ENCODE data around the gene CDR2L. TPM values are rescaled to one million over a fixed set of nuclear protein-coding genes. Genes with fewer than 3 reads are reported as not detected.

The CDR2L gene
- total RNA-seq, 1 donor from 2014 or later, result 1.8 TPM

- no peaks in the 10 kb centered on the region for H3K9me3 Mint-ChIP-seq
- no peak overlapping the region for H3K27ac Mint-ChIP-seq
- no peaks in the 10 kb centered on the region for H3K4me1 Mint-ChIP-seq
- no peaks in the 10 kb centered on the region for H3K36me3 Mint-ChIP-seq (ENCODE audit: low read depth)
- DNase-seq, result no peak
- peaks cover 5% of the 10 kb centered on the region for H3K27me3 Mint-ChIP-seq
- H3K4me3 Mint-ChIP-seq, result no peak overlapping the region
- intact Hi-C loops (cut with micrococcal nuclease), result no loop called here
Observed at GRCh38 chr17:74952431-74953133, 34.9 kb upstream of the CDR2L start.

DNA sequence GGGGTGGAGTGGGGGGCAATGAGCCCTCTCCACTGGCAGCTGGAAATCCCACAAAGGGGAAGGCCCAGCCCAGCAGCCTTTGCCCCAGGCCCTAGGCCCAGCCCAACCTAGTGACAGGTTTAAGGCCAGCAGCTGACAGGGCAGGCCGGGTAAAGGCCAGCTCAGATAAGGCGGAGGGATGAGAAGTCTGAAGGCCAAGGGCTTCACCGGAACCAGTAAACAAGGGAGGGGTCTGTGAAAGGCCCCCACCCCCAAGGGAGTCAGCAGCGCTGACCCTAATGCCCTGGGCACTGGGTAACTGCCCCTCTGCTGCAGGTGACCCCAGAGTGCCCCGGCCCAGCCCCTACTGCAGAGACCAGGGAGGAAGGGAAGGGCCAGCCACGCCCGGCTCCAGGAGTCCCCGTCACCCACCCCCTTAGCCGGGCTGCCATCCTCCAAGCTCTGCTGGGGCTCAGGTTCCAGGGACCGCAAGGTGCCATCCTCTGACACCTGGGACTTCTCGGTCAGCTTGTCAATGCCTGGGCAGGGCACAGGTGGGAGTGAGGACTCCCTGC is 34.2 kb upstream of the CDR2L start:
- Mint-ChIP-seq H3K4me1 (no peaks in the 10 kb centered on the region), H3K9me3 (no peaks in the 10 kb centered on the region), H3K27ac (no peak overlapping the region), H3K27me3 (peaks cover 6% of the 10 kb centered on the region), H3K36me3 (ENCODE audit: low read depth) (no peaks in the 10 kb centered on the region), H3K4me3 (no peak overlapping the region)
- DNase-seq, result no peak
- intact Hi-C loops (cut with micrococcal nuclease), result no loop called here

DNA sequence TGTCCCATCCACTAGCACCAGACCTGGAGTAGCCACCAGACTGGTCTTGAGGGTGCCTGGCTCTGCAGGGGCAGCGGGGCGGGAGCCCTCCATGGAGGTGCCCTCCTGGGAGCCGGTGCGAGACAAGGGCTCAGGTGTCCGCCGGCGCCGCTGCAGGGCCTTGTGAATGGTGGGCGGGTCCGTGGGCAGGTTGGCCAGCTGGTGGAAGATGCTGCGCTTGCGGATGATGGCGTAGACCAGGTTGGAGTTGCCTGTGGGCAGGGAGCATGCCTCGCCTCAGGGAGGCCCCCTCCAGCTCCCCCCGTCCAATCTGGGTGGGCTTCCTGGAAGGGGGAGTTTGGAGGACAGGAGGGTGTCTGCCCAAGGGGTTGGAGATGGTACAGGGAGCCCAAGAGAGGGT is 33.3 kb upstream of the CDR2L start:
- no peak overlapping the region for H3K27ac Mint-ChIP-seq
- intact Hi-C loops (cut with micrococcal nuclease), result no loop called here
- DNase-seq, result no peak
- no peaks in the 10 kb centered on the region for H3K9me3 Mint-ChIP-seq
- no peaks in the 10 kb centered on the region for H3K4me1 Mint-ChIP-seq
- H3K36me3 Mint-ChIP-seq (ENCODE audit: low read depth), result no peaks in the 10 kb centered on the region
- H3K27me3 Mint-ChIP-seq, result peaks cover 7% of the 10 kb centered on the region
- H3K4me3 Mint-ChIP-seq, result no peak overlapping the region

DNA sequence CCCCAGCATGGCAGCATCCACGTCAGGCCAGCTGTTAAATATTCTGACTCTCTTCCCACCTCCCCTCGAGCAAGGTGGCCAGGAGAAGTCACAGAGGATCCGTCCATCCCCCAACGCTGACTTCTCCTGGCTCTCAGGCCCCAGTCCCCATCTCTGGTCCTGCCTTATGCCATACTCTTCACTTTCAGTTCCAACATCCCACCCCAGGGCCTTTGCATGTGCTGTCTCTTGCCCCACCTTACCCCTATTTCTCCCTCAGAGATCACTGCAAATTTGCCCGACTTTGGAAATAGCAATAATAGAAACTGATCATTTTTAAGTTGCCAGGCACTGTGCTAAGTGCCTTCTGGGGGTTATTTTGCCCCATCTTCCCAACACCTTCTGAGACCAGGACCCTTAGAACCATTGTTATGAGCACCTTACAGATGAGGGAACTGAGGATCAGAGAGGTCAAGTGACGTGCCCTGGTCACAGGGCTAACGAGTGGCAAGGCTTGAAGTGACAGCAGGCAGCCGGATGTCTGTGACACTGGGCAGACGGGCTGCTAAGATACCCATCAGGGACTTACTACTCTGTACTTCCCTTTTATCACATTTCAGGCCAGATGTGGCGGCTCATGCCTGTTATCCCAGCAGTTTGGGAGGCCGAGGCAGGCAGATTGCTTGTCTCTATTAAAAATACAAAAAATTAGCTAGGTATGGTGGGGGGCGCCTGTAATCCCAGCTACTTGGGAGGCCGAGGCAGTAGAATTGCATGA is 32.6 kb upstream of the CDR2L start:
- Mint-ChIP-seq H3K4me3 (no peak overlapping the region), H3K27me3 (peaks cover 10% of the 10 kb centered on the region), H3K4me1 (no peaks in the 10 kb centered on the region), H3K9me3 (no peaks in the 10 kb centered on the region), H3K27ac (no peak overlapping the region), H3K36me3 (ENCODE audit: low read depth) (no peaks in the 10 kb centered on the region)
- DNase-seq, result no peak
- intact Hi-C loops (cut with micrococcal nuclease), result no loop called here

GRCh38 chr17:74956093-74956492 is 31.3 kb upstream of the CDR2L start:
- Mint-ChIP-seq H3K9me3 (no peaks in the 10 kb centered on the region), H3K27ac (no peak overlapping the region), H3K36me3 (ENCODE audit: low read depth) (no peaks in the 10 kb centered on the region), H3K4me1 (peaks cover 4% of the 10 kb centered on the region), H3K27me3 (peaks cover 16% of the 10 kb centered on the region), H3K4me3 (no peak overlapping the region)
- no peak for DNase-seq
- intact Hi-C loops (cut with micrococcal nuclease), result no loop called here

- intact Hi-C loops (cut with micrococcal nuclease), result no loop called here
- H3K9me3 Mint-ChIP-seq, result no peaks in the 10 kb centered on the region
- no peaks in the 10 kb centered on the region for H3K36me3 Mint-ChIP-seq (ENCODE audit: low read depth)
- H3K4me1 Mint-ChIP-seq, result peaks cover 8% of the 10 kb centered on the region
- DNase-seq, result peak; percentile 95
- H3K27me3 Mint-ChIP-seq, result peaks cover 16% of the 10 kb centered on the region
- H3K4me3 Mint-ChIP-seq, result no peak overlapping the region
- no peak overlapping the region for H3K27ac Mint-ChIP-seq
Observed at GRCh38 chr17:74957935-74958740, 29.3 kb upstream of the CDR2L start.

DNA sequence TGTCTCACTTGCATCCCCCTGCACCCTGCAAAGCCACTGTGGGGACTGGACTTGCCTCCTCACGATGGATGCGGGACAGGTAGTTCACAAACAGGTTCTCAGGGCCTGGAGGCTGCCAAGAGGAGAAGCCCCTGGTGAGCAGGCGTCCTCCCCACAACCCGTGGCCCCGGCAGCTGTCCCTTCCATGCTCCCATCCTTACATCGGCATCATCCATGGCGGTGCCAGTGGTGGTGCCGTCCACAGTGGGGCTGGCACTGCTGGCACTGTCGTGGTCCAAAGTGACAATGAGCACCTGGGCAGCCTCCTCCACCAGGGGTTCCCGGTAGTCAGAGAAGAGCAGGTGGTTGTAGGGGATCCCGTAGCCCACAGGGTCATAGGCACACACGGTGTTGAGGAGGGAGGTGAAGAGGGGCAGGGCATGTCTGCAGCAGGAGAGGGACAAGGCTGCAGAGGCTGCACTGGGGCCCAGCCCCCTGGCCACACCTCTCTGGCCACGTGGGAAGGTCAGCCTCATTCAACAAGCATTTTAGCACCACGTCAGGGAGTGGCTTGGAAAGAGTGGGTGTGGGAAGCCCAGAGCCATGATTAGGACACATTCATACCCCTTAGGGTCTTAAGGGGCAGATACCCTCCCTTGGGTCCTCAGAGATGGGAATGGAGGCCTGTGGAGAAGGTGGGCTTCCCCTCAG is 27.5 kb upstream of the CDR2L start:
- H3K9me3 Mint-ChIP-seq, result no peaks in the 10 kb centered on the region
- peaks cover 8% of the 10 kb centered on the region for H3K4me1 Mint-ChIP-seq
- H3K27me3 Mint-ChIP-seq, result peaks cover 16% of the 10 kb centered on the region
- H3K27ac Mint-ChIP-seq, result no peak overlapping the region
- intact Hi-C loops (cut with micrococcal nuclease), result loop anchor here (1.0 to 10.0 kb wide), 6 partner anchors 37 to 242 kb away; partner anchors contain the start of genes MRPL58 and USH1G
- no peaks in the 10 kb centered on the region for H3K36me3 Mint-ChIP-seq (ENCODE audit: low read depth)
- no peak for DNase-seq
- H3K4me3 Mint-ChIP-seq, result no peak overlapping the region

DNA sequence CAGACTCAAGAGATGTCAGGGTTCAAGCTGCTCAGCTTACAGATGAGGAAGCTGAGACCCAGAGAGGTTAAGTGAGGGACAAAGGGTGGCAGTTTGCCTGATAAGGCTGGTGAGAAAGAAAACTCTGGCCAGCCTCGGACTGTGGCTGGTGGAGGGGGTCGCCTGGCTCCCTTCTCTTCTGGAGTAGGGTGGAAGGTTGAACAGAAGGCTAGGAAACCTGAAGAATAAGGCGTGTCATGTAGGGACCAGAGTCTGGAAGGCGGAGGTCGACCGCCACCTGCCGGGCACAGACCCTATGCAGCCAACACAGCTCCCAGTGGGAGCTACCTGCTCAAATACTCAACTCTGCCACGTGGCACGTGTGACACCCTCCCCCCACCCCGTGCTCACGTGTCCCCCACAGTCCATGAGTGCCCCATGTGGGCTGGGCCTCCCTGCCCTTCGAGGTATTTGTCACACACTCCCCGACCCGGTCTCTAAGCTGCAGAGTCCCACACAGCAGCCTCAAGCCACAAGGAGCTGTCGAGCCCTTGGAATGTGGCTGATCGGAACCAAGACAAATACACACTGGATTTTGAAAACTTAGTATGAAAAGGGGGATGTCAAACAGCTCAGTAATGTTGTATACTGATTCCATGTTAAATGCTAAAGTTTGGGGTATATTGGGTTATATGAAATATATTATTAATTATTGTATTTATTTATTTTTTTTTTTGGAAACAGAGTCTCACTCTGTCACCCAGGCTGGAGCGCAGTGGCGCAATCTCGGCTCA is 26.7 kb upstream of the CDR2L start:
- Mint-ChIP-seq H3K9me3 (no peaks in the 10 kb centered on the region), H3K36me3 (ENCODE audit: low read depth) (no peaks in the 10 kb centered on the region), H3K4me1 (peaks cover 8% of the 10 kb centered on the region), H3K27ac (no peak overlapping the region), H3K27me3 (peaks cover 16% of the 10 kb centered on the region), H3K4me3 (no peak overlapping the region)
- DNase-seq, result peak; percentile 79
- intact Hi-C loops (cut with micrococcal nuclease), result loop anchor here (1.0 to 10.0 kb wide), 6 partner anchors 37 to 242 kb away; partner anchors contain the start of genes MRPL58 and USH1G

- no peak overlapping the region for H3K27ac Mint-ChIP-seq
- H3K27me3 Mint-ChIP-seq, result peaks cover 14% of the 10 kb centered on the region
- H3K4me3 Mint-ChIP-seq, result no peak overlapping the region
- peaks cover 8% of the 10 kb centered on the region for H3K4me1 Mint-ChIP-seq
- DNase-seq, result peak; percentile 95
- no peaks in the 10 kb centered on the region for H3K9me3 Mint-ChIP-seq
- intact Hi-C loops (cut with micrococcal nuclease), result loop anchor here (2.0 to 10.0 kb wide), 5 partner anchors 51 to 240 kb away; partner anchors contain the start of gene MRPL58
- no peaks in the 10 kb centered on the region for H3K36me3 Mint-ChIP-seq (ENCODE audit: low read depth)
Observed at GRCh38 chr17:74961657-74962350, 25.6 kb upstream of the CDR2L start.

GRCh38 chr17:74962622-74963394 is 24.6 kb upstream of the CDR2L start:
- no peak overlapping the region for H3K27ac Mint-ChIP-seq
- H3K9me3 Mint-ChIP-seq, result no peaks in the 10 kb centered on the region
- no peak for DNase-seq
- no peaks in the 10 kb centered on the region for H3K36me3 Mint-ChIP-seq (ENCODE audit: low read depth)
- H3K27me3 Mint-ChIP-seq, result peaks cover 14% of the 10 kb centered on the region
- intact Hi-C loops (cut with micrococcal nuclease), result loop anchor here (5.0 to 10.0 kb wide), 2 partner anchors 152 to 239 kb away; no protein-coding TSS in a partner anchor
- peaks cover 8% of the 10 kb centered on the region for H3K4me1 Mint-ChIP-seq
- H3K4me3 Mint-ChIP-seq, result no peak overlapping the region

- DNase-seq, result no peak
Observed at GRCh38 chr17:74963656-74964055, 23.8 kb upstream of the CDR2L start.

More at GRCh38 chr17:74963656-74964055, 23.8 kb upstream of the CDR2L start:
- Mint-ChIP-seq H3K27ac (no peak overlapping the region), H3K4me1 (peaks cover 8% of the 10 kb centered on the region), H3K4me3 (no peak overlapping the region), H3K9me3 (no peaks in the 10 kb centered on the region), H3K36me3 (ENCODE audit: low read depth) (no peaks in the 10 kb centered on the region), H3K27me3 (peaks cover 10% of the 10 kb centered on the region)
- intact Hi-C loops (cut with micrococcal nuclease), result loop anchor here (5.0 to 10.0 kb wide), 2 partner anchors 151 to 239 kb away; no protein-coding TSS in a partner anchor

Data from activated CD4-positive, alpha-beta T cell treated with anti-CD3 and anti-CD28 coated beads, Interleukin-2, amount 10 ng/mL, durations not matched to agents 24 days and 14 days (primary cell).